HG02943 (cell line): ENCODE data around the gene TSPAN11.
"Not testable (repeated sequence)": the region's sequence is repeated elsewhere in the genome, so short reads cannot be mapped to it uniquely, and the experiment has no call there.

Experiments used
- ATAC-seq: cut with Tn5 transposase; IDR thresholded peaks from one replicate; pipeline ENCODE4 v1.9.1; 2021; ENCODE audit warnings: mild to moderate bottlenecking, low read depth, moderate library complexity; ENCODE audit not compliant: unreplicated experiment

TSPAN11 gene

DNA sequence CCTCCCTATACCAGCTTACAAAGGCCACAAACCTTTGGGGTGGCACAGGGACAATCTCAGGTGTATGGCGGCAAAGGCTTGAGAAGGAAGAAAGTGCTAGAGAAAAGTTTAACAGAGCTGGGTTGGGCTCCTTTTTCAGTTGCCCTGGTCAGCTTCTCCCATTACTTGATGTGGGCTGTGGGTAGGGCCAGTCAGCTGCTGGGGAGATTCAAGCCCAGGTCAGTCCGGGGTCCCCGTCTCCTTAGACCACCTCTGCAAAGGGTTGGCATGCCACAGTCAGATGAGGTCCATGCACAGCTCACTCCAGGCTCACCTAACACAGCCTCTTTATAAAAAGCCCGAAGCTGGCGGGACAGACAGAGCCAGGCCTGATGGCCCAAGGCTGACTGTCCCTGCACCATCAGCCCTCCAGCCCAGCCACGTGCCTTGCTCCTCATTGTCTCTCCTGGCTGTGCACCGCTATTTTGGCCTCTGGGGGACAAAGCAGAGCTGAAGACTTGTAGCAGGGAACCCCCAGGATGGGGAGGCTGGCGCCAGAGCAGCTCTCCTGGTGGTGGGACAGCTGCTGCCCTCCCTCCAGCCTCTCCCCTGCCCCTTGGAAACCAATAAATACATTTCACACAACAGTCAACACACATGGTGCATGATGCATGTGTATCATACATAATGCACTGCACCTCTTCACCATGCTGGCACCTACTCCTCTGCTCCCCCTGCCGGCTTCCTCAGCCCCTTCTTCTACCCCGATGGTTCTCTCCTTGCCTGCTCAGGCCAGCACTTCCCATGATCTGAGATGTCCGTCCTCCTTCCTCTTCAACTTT, 85.4 kb downstream of the TSPAN11 start:
- ATAC-seq: no peak

DNA sequence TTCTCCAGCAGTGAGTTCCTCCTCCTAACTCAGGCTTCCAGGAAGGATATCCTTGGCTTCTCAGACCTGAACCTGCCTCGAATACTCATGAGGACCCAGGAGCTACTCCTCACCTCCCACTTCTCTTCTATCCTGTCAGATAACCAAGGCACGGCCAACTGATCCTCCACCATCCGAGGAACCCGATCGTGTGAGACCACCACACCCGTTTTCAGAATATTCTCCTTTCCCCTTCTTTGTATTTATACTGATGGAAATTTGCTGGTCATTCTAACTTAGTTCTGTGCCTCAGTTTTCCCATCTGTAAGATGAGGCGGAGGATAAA, 86.0 kb downstream of the TSPAN11 start:
- not testable (repeated sequence) for ATAC-seq

- no peak for ATAC-seq
Measured at GRCh38 chr12:31015215-31015614, 88.7 kb downstream of the TSPAN11 start.

DNA sequence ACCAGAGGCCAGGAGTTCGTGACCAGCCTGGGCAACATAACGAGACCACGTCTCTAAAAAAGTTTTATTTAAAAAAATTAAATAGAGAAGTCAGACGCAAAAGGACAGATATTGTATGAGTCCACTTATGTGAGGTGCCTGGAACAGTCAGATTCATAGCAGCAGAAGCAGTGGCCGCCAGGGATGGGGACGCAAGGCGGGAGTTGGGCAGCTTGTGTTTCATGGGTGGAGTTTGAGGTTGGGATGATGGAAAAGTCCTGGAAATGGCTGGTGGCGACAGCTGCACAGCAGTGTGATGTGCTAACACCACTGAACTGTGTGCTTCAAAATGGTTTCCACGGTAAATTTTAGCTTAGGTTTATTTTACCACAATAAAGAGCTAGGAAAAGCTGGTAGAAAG, 89.5 kb downstream of the TSPAN11 start:
- no peak for ATAC-seq

DNA sequence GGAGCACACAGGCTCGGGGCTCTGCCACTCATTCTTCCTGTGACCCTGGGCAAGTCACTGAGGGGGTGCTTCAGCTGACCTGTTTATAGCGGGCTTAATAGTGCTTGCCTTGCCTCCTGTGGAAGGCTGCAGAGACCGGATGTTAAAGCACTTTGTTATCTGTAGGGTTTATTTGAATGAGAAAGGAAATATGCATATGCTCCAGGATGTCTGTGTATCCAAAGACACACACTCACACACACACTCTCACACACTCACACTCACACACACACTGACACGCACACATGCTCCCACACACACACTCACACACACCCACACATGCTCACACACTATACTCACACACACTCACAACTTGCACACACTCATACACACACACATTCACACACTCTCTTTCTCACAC, 91.0 kb downstream of the TSPAN11 start:
- no peak for ATAC-seq

DNA sequence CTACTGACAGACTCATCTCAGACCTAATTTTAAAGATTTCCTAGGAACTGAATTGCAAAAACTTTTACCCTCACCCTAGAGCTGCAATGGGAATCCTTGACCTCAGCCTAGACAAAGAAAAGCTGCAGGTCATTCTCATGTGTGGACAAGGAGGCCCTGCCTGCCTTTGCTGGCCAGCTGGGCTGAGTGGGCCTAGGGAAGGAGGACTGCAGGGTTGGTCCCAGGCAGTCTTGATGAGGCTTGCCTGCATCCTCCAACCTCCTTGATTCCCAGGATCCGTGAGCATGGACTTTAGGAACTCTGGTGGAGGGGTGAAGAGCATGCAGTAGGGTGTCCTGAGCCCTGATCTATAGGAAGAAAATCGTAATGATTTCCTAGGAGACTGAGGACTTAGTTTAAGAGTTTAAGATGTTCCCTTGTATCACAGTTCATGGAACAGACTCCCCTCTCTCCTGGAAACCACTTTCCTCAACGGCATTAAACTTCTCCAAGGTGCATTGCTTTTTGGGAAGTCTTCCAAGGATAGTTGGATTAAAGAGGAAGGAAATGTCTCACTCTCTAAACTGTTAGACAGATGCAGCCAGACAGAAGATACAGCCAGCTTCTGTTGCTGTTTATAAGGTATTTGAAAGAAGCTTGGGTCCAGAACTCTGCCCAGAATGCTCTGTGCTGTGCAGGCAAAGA, 91.7 kb downstream of the TSPAN11 start:
- no peak for ATAC-seq

DNA sequence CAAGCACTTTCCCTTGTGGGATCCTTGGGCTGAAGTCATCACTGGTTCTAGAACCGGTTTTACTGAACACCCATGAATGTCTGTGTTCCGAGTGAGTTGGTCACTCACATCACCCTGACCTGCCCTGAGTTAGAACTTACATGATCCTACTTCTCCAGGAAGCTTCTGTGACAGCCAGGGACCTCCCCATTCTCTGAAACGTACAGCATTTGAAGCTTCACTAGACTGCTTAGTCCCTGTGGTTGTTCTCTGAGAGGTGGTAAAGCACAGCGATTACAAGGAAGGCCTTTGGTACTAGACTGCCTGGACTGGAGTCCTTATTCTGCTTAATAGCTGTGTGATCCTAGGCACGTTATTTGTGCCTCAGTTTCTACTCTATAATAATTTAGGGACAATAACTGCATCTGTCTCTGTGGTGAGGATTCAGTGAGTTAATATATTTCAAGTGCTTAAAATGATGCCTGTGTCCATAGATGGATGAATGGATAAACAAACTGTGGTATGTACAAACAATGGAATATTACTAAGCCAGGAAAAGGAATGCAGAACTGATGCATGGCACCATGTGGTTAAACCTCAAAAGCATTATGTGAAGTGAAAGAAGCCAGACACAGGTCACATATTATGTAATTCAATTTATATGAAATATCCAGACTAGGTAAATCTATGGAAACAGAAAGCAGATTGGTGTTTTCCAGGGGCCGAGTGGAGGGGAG, 92.4 kb downstream of the TSPAN11 start:
- ATAC-seq: no peak

DNA sequence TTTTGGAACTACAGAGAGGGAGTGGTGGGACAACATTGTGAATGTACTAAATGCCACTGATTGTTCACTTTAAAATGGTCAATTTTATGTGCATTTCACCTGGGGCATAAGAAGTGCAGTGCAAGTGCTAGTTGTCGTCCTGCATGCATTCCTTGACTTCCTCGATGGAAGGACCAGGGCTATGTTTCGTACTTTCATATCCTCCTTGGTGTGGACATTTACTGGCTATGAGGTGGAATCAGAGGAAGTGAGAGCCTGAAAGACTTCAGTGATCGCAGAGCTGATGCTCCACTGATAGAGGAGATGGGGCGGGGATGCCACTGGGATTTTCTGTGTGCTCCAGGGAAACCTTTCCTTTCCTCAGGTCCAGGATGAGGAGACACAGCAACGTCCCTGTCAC, 93.0 kb downstream of the TSPAN11 start:
- ATAC-seq: no peak

- ATAC-seq: no peak
Measured at GRCh38 chr12:31019976-31020375, 93.4 kb downstream of the TSPAN11 start.

DNA sequence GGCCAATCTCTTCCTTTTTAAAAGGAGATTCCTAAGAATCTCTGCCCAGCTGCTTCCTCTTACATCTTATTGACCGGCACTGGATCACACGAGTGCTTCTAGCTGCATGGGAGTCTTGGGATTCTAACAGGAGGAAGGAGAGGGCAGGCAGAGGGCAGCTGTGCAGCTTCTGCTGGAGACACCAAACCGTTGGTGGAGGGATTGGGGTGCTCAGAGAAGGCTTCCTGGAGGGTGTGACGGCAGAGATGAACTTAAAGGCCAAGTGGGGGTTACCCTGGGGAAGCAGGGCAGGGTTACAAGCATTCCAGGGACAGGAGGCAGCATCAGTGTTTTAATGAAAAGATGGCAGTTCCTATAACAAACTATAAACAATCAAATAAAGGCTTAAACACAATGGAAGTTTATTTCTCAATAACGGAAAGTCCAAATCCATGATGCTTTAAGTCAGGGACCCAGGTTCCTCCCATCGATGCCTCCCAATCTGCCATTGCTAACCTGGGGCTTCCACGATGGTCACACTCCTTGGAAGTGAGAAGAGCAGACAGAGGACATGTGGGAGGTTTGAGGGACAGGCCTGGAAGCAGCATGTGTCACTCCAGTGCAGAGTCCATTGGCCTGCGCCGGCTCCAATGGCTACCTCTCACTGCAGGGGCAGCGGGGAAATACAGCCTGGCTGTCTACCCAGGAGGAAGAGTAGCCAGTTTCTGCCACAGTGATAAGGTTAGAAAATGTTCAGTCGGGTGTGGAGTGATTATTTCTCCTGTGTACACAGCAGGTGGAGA, 94.0 kb downstream of the TSPAN11 start:
- ATAC-seq: no peak

DNA sequence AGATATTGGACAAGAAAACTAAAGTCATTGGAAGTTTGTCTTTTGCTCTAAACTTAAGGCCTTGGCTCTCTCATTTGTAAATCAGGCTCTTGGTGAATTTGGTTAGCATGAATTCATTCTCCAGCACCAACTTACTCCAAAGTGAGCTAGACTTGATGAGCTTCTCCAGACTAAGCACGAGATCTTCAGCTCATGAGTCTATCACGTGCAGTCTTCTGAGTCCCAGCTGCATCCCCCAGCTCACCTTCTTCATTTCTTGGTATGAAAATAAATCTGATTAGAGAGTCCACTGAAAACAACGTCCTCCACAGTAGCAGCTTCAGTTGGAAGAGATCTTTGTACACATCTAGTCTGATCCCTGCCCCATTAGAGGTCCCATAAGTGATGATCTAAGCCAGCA, 94.6 kb downstream of the TSPAN11 start:
- no peak for ATAC-seq

GRCh38 chr12:31021809-31022494, 95.4 kb downstream of the TSPAN11 start:
- ATAC-seq: no peak

DNA sequence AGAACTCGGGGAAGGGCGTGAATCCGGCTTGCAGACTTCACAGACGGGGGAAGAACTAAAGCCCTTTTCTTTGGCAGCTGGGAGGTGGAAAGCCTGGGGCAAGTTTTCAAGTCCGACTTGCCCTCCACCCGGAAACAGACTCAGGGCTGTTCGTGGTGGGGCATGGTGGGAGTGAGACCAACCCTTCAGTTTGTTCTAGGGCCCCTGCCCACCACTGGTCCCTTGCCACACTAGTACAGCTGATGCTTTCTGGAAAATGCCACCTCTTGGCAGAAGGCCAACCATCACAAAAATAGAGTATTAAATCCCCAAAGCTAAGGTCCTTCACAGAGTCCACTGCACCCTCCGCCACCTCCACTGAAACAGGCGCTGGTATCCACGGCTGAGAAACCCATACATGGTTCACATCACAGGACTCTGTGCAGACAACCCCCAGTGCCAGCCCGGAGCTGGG, 96.8 kb downstream of the TSPAN11 start:
- ATAC-seq: no peak

GRCh38 chr12:31026202-31026601, 99.7 kb downstream of the TSPAN11 start:
- ATAC-seq: no peak

GRCh38 chr12:31027006-31027405, 100.5 kb downstream of the TSPAN11 start:
- ATAC-seq: not testable (repeated sequence)

- no peak for ATAC-seq
Measured at GRCh38 chr12:31029468-31029867, 102.9 kb downstream of the TSPAN11 start.

DNA sequence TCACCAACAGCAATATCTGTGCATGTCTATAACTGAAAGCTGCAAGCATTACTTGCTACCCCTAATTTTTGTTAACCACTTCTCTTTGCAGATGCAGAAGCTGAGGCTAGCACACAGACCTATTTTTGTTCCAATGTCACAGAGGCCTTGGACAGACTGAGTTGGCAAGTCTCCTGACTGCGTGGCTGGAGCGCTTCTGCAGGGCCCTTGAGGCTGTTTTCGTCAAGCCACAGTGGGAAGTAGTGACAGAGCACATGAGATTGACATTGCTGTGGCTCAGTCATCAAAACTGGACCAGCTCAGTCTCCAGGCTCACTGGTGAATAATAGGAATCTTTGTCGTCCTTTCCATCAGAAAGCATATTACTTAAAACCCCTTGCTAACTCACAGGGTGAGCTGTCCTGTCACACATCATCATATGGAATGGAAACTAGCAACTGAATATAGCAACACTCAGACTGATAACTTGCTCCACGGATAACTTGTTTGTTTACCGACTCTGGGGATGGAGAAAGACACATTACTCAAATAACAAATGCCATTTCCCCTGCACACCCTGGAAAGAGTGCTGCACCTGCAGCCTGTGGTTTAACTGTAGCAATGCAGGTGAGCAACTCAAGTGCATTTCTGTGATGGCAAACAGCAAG, 103.5 kb downstream of the TSPAN11 start:
- no peak for ATAC-seq

- ATAC-seq: no peak
Measured at GRCh38 chr12:31031951-31032335, 105.4 kb downstream of the TSPAN11 start.

DNA sequence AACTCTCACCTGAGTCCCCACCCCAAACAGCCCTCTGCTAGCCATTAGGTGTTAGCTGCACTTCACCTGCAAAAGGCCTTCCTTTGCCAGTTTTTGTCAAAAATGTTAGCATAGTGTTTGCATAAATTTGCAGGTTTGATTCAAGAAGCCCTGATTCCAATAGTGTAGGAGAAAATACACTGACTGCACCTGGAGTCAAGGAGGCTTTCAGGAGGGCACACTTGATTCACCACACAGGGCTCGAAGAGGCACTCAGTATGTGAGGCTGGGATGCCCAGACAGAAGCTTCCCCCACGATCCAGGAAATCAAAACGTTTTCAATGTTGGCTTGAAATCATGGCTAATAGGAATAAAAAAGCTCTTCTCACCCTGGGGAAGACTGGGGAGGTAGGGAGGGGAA, 106.6 kb downstream of the TSPAN11 start:
- ATAC-seq: no peak

DNA sequence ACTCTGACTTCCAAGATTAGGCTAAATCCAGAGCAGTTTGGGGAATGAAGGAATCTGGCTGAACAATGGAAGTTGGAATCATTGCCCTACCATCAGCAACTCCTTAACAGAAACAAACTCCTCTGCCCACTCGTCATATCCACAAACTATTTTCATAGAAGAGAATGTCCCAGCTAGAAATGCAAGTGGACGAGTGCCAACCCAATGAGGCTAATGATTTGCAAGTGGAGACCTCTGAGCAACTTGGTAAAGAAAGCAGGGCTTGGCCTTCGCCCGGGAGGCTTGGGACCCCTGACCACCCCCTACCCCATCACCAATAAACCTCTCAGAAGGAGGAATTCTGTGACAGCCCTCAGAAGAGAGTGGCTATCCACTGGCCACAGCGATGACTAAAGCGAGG, 107.1 kb downstream of the TSPAN11 start:
- ATAC-seq: no peak
